IMR-90 (cell line): ENCODE results near the gene SLCO1B1.

Experiments
- CEBPB ChIP-seq: IDR thresholded peaks from 2 replicates; pipeline ENCODE4 v1.6.1; 2012; ENCODE audit warnings: low read depth, low read length, improper control_type of control experiment
- CTCF ChIP-seq: conservative IDR thresholded peaks from 2 replicates; pipeline ENCODE4 v1.5.1; 2012; ENCODE audit warnings: mild to moderate bottlenecking, low read depth, low read length, improper control_type of control experiment
- FOS ChIP-seq: fragments of 150-350 bp; IDR thresholded peaks from 2 replicates; pipeline ENCODE4 v1.6.1; 2016; ENCODE audit warnings: low read depth, low read length
- MAZ ChIP-seq: IDR thresholded peaks from 2 replicates; pipeline ENCODE4 v1.6.1; 2012; ENCODE audit warnings: low read depth, mild to moderate bottlenecking, low read length, improper control_type of control experiment, moderate library complexity, borderline replicate concordance
- MXI1 ChIP-seq: IDR thresholded peaks from 2 replicates; pipeline ENCODE4 v1.6.1; 2012; ENCODE audit warnings: low read depth, mild to moderate bottlenecking, low read length, moderate library complexity, borderline replicate concordance
- NFE2L2 ChIP-seq: fragments of 150-350 bp; IDR thresholded peaks from 2 replicates; pipeline ENCODE4 v1.6.1; 2016; ENCODE audit warnings: low read depth, mild to moderate bottlenecking, low read length
- POLR2A ChIP-seq: IDR thresholded peaks from 2 replicates; pipeline ENCODE4 v1.6.1; 2012; ENCODE audit warnings: mild to moderate bottlenecking, low read depth, low read length
- RAD21 ChIP-seq: IDR thresholded peaks from 2 replicates; pipeline ENCODE4 v1.6.1; 2012; ENCODE audit warnings: low read length, improper control_type of control experiment
- RFX5 ChIP-seq: IDR thresholded peaks from 2 replicates; pipeline ENCODE4 v1.8.0; 2012; ENCODE audit warnings: low read depth, mild to moderate bottlenecking, low read length, moderate library complexity
- SMC3 ChIP-seq: fragments of 150-350 bp; IDR thresholded peaks from 2 replicates; pipeline ENCODE4 v1.6.1; 2016; ENCODE audit warnings: low read depth, mild to moderate bottlenecking, antibody characterized with exemption, low read length, moderate library complexity
- TF ChIP-seq, protein P1 (sequence below): fragments of 150-350 bp; IDR thresholded peaks from 2 replicates; pipeline ENCODE4 v1.6.1; 2017; ENCODE audit warnings: mild to moderate bottlenecking, antibody characterized with exemption, low read length, low read depth

DNA sequence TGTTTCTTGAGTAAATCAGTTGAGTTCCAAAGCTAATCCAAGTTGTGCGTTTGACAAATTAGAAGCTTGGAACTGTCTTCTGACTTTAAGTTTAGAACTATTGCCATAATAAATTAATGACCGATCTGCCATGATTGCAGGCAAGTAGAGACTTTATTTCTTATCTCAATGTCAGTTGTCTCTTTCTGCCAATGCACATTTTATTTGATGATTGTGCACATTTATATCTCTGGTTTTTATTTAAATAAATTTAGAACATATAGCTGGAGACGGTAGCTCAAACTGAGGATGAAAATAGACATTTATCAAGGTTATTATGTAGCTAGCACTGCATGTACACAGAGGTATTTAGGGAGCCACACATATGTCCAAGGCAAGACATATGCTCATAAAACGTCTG, 34.1 kb downstream of the SLCO1B1 start:
- TF ChIP-seq CEBPB (no peak), CTCF (no peak), POLR2A (no peak), NFE2L2 (no peak), RAD21 (no peak), MXI1 (no peak), MAZ (no peak), FOS (no peak), RFX5 (no peak), SMC3 (no peak)
- TF ChIP-seq, protein P1, sequence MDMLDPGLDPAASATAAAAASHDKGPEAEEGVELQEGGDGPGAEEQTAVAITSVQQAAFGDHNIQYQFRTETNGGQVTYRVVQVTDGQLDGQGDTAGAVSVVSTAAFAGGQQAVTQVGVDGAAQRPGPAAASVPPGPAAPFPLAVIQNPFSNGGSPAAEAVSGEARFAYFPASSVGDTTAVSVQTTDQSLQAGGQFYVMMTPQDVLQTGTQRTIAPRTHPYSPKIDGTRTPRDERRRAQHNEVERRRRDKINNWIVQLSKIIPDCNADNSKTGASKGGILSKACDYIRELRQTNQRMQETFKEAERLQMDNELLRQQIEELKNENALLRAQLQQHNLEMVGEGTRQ: no peak
